HG03521 (cell line): ENCODE data around the gene ITIH4.

Experiments
- ATAC-seq: cut with Tn5 transposase; IDR thresholded peaks from one replicate; pipeline ENCODE4 v1.9.1; 2021; ENCODE audit warnings: mild to moderate bottlenecking, moderate library complexity; ENCODE audit not compliant: unreplicated experiment

The ITIH4 gene

DNA sequence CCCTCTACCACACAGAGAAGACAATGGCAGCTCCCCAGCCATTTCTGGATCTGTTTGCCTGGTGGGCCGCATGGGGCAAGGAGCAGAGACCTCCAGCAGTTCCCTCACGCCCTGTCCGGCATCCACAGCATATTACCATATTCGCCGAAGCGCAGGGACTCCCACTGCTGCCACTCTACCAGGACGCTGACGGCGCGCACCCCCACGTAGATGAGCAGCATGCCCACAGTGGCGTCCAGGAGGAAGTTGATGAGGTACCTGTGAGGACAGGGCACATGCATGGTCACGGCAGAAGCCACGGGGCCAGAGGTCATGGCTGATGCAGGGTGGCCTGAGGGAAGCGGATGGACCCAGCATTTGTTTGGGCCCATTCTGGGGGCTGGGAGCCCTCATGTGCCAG lies 19.2 kb upstream of the ITIH4 start:
- ATAC-seq = no peak

DNA sequence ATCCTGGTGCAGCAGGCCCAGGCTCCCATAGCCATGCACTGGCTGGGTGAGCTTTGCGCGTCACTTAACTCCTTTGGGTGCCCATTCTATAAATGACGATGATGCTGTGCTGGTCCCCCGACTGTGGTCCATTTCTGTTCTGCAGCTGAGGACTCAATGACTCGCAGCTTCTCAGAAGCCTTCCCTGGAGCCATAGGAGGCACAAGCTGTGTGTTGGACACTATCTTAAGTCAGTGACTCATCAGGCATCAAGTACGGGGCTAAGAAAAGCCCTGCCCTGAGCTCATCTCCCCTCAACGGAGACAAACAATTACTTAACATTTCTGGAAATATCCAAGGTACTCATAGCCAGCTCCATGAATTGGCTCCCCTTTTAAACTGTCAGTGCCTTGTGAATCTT lies 18.1 kb upstream of the ITIH4 start:
- ATAC-seq = no peak

DNA sequence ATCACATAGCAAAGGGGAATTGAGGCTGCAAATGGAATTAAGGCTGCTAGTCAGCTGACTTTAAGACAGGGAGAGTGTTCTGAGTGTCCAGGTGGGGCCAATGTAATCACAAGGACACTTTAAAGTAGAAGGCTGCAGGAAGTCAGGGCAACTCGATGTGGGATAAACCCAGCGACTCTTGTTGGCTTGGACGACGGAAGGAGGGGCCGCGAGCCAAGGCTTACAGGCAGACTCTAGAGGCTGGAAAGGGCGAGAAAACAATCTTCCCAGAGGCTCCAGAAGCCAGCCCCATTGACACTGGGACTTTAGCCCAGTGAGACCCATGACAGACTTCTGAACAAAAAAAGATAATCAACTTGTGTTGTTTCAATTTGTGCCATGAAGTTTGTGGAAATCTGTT lies 17.3 kb upstream of the ITIH4 start:
- ATAC-seq = no peak

DNA sequence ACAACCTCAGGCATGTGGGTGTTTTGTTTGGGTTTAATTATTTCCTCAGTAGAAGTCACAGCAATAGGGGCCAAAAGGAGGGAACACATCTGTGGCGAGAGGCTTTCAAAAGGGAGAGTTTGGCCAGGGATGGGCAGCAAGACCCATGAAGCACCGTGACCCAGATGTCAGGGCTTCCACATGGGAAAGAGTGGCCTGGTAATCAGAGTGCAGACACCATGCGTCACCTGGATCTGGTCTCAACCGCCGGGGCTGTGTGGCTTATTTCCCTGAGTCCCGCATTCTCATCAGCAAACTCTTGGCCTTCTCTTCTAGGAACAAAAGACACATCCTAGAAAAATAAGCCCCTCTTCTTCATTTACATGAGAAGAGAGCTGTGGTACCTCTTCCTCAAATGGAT lies 16.8 kb upstream of the ITIH4 start:
- no peak for ATAC-seq

DNA sequence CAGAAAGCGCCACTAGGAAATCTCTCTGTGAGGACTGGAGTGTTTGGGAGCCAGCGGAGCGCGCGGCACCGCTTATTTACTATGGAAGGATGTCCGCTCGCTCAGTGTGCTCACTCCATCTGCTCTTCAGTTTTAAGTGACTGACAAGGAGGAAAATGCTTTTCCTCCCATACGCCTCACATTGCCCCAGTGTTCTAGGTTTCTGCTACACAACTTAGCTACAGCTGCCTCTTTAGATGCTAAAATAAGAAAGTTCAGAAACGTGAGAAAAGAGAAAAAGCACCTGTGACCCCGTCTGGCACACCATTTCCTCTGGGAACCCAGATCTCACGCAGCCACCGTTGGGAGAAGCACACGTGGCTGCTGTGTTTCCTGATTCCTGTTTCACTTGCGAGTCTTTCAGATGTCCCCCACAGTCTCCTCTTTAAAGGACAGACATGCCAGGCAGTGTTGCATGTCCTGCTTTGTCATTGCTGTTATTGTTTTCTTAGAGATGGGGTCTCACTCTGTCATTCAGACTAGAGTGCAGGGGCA lies 16.0 kb upstream of the ITIH4 start:
- ATAC-seq = no peak

DNA sequence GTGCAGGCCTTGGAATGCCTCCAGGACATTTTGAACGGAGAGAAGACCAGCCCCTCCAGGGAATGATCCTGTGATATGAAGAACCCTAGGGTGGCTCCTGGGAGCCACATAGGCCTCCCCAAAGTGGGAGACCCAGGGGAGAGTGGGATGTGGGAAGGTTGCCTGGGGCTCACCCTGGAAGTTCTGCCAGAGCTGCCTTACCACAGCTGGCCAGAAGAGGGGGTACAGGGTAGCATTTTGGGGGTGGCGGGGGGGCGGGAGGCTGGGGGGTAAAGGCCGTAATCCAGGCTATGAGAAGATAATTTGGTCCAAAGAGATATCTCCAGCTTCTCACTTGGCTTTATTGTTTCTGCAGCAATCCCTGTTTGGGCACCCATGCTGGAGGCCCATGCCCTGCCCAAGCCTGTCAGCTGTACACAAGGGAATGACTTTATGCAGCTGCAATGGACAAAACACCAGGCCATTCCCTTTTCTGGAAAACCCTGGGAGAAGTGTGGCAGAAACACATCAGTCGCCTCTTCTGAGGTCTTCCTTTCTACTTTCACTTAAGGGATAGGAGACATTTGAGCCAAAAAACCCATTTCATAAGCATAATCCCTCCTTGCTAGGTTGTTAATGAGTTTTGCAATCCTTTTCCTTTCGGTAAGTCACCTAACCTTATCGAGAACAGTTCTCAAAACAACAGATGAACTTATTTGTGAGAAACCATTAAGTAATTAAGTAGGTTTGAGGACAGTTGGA lies 15.4 kb upstream of the ITIH4 start:
- no peak for ATAC-seq

DNA sequence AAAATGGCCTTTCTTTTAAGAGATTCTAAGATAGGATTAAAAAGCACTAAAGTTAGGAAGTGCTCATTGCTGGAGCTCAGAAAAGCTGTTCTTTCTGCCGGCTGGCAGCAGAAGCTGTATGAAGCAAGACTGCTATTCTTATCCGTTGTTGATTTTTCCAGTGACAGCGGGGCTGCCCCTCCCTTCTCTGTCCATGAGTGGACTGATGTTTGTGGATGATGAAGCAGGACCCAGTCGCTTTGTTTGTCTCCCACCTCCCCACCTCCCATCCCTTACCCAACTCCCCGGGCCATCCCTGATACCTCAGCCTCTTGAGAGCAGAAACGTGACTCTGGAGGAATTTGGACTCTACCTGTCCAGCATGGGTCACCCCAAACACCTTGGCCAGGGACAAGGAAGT lies 14.7 kb upstream of the ITIH4 start:
- ATAC-seq = no peak

DNA sequence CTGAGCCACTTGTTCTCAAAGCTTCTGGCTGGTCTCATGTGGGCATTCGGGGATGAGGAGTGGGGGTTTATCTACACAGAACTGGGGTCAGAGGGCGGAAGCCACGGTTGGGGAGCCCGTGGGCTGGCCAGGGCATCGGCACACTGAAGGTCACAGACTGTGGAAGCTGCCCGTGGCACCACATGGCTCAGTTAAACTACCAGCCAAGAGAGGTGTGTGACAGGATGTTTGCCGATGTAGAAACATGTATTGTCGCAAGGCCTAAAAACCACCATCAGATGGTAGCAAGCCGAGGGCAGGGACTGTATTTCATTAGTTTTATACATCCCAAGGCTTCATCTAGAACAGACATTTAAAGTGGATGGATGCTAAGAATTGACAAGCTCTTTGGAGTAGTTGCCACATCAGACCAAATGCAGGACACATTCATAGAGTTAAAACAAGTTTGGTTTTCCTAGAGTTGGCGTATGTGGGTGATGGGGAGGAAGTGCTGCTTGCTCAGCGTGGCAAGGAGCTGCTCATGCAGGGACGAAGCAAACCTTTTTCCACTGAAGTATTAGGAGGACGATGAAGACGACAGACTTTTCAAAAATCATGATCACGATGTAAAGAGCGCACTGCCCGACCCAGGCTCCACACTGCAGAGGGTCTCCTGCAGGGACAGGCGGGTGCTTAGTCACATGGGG lies 14.0 kb upstream of the ITIH4 start:
- ATAC-seq = no peak

DNA sequence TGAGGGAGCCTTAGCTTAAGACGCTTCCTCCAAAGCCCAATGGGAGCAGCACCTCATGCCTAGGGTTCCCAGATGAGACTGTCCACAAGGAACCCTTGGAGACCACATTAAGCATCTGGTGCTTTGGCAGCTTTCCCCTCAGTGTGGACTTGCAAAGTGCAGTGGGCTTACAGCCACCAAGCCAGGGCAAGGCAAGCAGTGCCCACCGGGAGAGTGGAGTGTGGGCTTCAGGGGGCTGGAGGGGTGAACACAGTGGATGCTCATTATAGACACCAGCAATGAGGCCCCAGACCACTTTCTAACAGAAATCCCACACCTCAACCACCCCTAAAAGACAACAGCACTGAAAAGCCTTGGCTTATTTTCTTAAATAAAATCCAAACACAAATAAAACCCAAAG lies 13.4 kb upstream of the ITIH4 start:
- no peak for ATAC-seq

DNA sequence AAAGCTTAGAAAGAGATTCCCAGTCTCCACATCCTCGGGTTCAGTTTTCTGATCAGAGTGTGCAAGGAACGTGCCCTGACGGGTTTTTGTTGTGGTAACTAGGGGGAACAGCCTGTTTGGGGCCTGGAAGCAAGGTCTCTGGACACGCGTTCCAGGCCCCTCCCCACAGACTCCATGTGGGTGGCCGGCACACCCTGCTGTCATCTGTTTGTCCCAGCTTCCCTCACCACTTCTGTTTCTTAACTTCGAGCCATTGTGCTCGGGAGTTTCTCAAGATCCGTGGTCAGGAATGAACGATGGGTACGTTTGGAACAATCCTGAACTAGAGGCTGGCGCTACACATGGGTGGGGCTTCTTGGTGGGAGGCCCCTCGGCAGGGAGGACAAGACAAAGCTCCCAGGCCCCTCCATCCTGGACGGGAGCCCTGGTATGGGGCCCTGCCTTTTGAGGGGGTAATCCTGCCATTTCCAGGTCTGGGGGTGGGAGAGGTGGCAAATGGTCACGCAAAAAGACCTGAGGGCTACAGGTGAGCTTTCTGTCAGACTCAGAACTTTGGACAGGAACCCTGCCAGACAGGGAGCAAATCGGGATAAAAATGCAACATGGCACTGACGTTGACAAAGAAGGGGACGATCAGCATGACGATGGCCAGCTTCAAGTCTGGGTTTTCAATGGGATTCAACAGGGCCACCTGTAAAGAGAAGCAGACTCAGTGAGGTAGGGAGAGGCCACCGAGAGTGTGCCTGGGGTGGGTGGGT lies 12.8 kb upstream of the ITIH4 start:
- no peak for ATAC-seq

DNA sequence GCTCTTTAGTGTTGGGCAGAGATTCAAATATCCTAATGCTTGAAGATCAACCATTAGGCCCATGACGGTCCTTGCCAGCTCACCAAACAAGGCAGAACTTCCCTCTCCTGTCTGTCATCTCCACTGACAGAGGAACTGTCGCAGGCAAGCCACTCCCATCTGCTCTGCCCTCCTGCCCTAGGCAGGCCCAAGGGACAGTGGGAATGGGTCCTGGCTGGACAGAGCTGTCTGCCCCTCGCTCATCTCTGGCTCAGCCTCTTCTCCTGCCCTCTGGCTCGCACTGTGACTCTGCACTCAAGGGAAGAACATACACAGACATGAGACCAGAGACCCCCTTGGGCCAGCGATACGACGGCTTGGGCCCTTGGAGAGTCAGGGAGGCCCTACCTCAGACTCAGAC lies 12.0 kb upstream of the ITIH4 start:
- no peak for ATAC-seq

DNA sequence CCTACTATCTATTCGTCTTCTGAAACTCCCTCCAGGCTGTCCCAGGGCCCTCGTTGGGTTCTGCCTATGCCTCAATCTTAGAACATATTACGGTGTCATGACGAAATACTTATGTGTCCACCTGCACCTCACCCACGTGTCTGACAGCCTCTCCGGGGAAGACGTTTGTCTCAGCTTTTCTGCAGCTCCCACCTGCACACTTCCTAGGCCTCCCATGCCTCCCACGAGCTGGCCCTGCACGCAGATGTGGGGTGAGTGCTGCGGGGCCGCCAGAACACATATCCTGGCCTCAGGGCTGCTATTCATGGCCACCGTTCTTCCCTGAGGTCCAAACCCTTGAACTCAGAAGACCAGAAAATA lies 11.5 kb upstream of the ITIH4 start:
- ATAC-seq = no peak

DNA sequence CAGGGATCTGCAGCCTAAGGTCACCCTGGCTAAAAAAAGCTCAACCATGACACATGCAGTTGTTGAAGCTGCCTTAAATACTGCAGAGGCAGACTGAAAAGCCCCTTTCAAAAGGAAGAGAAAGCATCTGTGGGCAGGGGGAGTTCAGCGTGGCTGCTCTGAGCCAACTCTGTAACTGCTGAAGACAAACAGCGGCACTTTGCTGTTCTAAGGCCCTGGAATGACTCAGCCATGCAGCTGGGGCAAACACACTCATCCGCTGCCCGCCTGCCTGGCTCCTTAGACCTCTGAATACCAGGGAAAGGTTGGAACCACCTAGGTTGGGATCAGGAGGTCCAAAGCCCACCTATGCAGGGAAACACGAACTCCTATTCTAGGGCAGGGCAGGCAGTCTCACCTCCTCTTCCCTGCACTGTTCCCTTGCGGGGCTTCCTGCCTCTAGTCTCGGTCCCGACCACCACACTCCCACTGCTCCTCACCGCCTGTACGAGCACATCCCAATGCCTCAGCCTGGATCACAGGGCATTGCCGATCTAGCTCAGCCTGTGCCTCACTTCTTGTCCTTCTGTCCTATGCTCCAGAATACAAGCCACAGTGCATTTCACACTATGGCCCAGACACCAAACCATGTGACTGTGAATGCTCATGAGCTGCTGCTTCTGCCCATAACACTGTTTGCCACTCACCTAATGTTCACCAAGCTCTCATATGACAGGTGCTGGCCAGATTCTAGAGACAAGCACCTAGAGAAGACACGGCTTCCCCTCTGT lies 10.9 kb upstream of the ITIH4 start:
- no peak for ATAC-seq

DNA sequence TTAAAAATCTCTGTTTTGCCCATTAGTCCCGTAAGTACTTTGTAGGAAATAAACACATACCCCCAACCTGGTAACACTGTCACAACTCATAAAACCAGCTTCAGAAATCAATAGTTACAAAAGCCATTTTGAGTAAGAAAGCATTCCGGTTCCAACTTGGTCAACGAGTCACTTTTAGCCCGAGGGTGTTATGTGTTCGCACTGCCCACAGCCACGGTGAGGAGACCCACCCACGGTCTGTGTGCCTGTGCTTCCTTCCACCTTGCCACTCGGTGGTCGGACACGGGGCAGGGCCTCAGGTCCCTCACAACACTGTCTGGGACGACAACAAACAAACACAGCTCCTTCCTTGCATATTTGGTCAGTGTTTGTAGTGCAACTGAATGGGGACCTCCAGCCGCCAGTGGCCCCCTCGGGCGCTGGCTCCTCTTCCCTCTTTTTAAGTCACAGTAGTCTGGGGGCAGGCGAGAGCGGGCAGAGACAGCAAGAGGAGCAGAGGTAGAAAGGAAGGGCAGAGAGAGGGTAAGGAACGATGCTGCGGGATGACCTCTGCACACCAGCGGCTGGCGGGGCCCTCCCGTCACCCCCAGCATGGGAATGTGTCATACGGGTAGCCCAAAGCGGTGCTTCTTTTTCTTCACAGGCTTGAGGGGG lies 9.5 kb upstream of the ITIH4 start:
- ATAC-seq = no peak

DNA sequence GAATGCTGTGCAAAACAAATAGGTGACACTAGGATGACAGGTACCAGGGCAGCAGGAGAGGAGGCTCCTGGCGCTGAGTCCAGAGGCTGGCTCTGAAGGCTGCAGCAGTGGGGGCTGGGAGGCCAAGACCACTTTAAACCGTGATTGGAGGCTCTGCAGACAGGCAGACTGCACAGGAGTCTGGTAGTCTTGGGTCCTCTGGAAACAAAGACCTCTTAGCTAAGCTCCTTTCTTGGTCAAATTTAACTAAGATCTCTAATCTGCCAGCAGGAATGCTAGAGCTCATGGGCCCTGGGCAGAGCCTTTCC lies 8.8 kb upstream of the ITIH4 start:
- ATAC-seq = no peak

DNA sequence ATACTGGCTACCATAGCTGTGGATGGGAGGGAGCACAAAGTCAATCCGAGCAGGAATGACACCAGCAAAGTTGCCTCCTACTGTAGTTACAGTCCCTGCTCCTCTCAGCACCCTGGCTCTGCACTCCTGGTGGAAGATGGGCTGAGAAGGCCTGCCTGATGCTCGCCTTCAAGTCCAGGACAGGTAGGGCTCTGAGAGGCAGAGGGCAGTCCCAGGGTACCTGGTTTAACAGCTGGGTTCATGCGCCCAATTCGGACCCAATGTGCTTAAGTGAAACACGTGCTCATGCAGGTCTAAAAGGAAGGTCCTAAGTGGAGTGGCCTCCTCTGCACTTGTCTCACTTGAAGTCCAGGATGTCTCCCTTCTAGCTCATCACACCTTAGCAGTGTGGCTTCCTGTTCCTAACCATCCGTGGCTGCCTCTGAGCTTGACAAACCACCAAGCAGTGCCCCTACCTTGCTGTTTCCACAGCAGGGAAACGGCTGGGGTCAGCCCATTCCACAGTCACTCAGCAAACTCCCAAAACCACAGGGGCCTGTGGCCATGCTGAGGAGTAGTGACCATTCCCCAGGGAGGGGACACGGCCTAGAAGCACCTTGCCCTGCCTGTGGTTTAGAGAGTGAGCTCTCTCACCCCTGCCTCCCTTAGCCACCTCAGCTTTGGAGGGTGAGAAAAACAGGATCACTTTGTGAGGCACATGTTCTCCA lies 8.2 kb upstream of the ITIH4 start:
- no peak for ATAC-seq

DNA sequence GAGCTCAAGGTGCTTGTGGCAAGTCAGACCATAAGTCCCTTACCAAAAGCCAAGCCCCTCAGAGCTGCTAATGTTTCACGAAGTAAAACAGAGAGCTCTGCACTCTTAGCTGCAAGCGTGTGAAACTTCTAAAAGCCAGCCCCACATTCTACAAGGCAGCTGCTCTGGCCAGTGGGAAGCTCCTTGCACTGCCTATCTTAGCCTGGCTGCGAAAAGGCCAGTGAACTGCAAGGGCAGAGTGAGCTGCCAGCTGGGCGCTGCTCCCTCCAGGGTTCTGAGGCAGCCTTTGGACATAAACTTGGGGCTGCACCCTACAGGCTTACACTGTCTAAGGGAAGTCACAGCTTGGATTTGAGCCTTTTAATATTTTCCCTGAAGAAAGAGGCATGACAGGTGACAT lies 6.5 kb upstream of the ITIH4 start:
- ATAC-seq = no peak

DNA sequence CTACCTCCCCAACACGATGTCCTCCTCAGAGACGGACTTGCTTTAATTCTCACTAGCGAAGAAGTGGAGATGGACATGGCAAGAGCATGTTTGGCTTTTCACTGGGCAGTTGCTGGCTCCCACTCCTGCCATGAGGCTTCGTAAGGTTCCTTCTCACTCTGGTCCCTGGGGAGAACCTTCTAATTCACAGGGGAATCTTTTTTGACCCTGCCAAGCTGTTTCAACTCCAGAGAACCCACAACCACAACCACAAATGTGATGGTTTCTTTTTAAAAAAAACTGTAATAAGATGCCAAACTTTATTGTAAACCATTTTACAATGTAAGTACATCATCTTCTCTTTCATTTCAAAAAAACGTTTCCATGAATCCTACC lies 6.0 kb upstream of the ITIH4 start:
- ATAC-seq = no peak

DNA sequence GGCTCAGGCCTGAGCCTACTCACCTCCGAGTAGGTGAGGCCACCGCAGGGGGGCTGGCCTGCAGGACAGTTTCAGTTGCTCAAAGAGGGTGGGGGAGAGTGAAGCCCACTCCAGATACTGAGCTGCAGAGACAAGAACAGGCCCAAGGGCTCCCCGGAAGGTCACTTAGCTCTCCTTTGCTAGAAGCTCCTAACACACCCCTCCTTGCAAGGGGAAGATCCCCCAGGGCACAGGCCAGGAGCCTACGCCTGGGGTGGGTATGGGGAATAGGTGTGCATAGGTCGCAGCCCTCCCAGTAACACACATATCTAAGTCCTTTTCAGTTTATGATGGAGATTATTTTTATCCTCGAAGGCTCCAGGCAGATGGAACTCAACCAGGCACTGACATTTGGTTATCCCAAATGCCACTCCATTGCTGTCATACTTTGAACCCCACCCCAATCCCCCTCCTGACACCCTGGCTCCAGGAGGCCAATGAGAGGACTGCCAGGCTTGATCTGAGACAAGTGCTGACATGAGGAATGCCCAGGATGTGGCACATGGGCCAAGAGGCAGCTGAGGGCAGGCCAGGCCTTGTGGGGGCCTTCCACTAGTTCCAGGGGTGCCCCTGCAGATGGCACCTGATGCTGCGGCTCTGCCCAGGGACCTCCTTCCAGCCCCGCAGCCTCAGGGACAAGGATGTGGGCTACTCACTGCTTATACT lies 5.4 kb upstream of the ITIH4 start:
- ATAC-seq = no peak
